Measurements from ENCODE around the gene APC.

DNA sequence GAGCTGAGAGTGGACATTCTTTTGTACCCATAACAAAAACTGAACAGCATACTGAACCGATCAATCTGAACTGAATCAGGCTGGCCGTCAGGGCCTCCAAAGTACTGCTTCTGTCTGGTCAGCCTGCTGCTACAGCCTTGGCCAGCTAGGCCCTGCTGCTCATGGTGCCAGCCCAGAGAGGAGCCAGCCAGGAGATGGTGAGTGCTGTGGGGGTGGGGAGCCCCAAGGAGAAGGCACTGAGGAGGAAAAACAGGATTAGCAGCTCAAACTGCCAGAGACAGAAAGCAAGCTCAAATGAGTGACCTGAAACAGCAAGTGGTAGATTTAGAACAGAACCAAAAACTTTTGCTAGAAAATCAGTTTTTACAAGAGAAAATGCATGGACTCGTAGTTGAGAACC lies 147.3 kb downstream of the APC start:
- no peak for TF ChIP-seq EP300 (IDR thresholded peaks at IDR 0.05)
- TF ChIP-seq CTCF (IDR thresholded peaks at IDR 0.05) = no peak
- no peak for TF ChIP-seq POLR2A (IDR thresholded peaks at IDR 0.05)
